SK-N-SH (cell line): ENCODE measurements around the gene SFXN3. TPM values are rescaled to one million over a fixed set of nuclear protein-coding genes. Genes with fewer than 3 reads are reported as not detected.

Experiments used
- CTCF ChIA-PET: fragments of 300-600, 350-600 bp; formaldehyde crosslinking; extraction: SDS; loops from one replicate; lab custom pipeline; 2021; lab: Yijun Ruan, JAX
- POLR2A ChIA-PET: fragments of 350-600 bp; sonication (Branson Sonifier 250); formaldehyde crosslinking; extraction: SDS; loops from one replicate; lab custom pipeline; 2020; ENCODE audit warnings: antibody characterized with exemption, inconsistent platforms; lab: Yijun Ruan, JAX
- DNase-seq: peaks from one replicate; pipeline ENCODE4 v3.0.0; 2012
- H2AFZ ChIP-seq: fragments of 200-600 bp; sonication (generic); 2 replicates; pipeline ENCODE4 v1.8.1; 2016; ENCODE audit warnings: antibody characterized with exemption, mild to moderate bottlenecking, low read depth
- H3F3A ChIP-seq: fragments of 200-600 bp; sonication (generic); replicated peaks from 2 replicates; pipeline ENCODE3; 2016; ENCODE audit warnings: antibody characterized with exemption, mild to moderate bottlenecking; ENCODE audit not compliant: insufficient read depth
- H3K27ac ChIP-seq, 2 experiments: fragments of 200-500 bp in 1 of 2; fragments of 200-600 bp in 1 of 2; sonication (Bioruptor generic) in 1 of 2; sonication (generic), shearing (Covaris generic) in 1 of 2; 2 replicates each; pipeline versions ENCODE4 v1.5.1 to v1.6.1; 2014 to 2016; ENCODE audit warnings: low read depth in 2 of 2, inconsistent platforms in 1 of 2, low read length in 1 of 2, mild to moderate bottlenecking in 1 of 2, mixed read lengths in 1 of 2
- H3K27me3 ChIP-seq: fragments of 200-600 bp; sonication (generic), shearing (Covaris generic); 2 replicates; pipeline ENCODE4 v1.6.1; 2016; ENCODE audit warnings: mixed run types; ENCODE audit not compliant: insufficient read depth
- H3K36me3 ChIP-seq, 2 experiments: fragments of 200-500 bp in 1 of 2; fragments of 200-600 bp in 1 of 2; sonication (Bioruptor generic) in 1 of 2; sonication (generic) in 1 of 2; replicated peaks in 1 of 2; 2 replicates each; pipeline versions ENCODE3 to v1.5.1; 2014 to 2016; ENCODE audit warnings: low read length in 1 of 2, mild to moderate bottlenecking in 1 of 2; ENCODE audit not compliant: insufficient read depth in 2 of 2, control insufficient read depth in 1 of 2
- H3K4me1 ChIP-seq, 2 experiments: fragments of 200-500 bp in 1 of 2; fragments of 200-600 bp in 1 of 2; sonication (Bioruptor generic) in 1 of 2; sonication (generic), shearing (Covaris generic) in 1 of 2; 2 replicates each; pipeline versions ENCODE4 v1.5.1 to v1.6.1; 2014 to 2016; ENCODE audit warnings: low read depth in 1 of 2, low read length in 1 of 2, mixed run types in 1 of 2; ENCODE audit not compliant: insufficient read depth in 2 of 2, control insufficient read depth in 1 of 2
- H3K4me2 ChIP-seq: fragments of 200-600 bp; sonication (generic), shearing (Covaris generic); 2 replicates; pipeline ENCODE4 v1.6.1; 2017; ENCODE audit warnings: mixed run types
- H3K4me3 ChIP-seq, 2 experiments: fragments of 200-500 bp in 1 of 2; fragments of 200-600 bp in 1 of 2; sonication (Bioruptor generic) in 1 of 2; sonication (generic), shearing (Covaris generic) in 1 of 2; 2 replicates each; pipeline versions ENCODE4 v1.5.1 to v1.8.1; 2014 to 2016; ENCODE audit warnings: low read depth in 2 of 2, inconsistent platforms in 1 of 2, low read length in 1 of 2, mild to moderate bottlenecking in 1 of 2, mixed read lengths in 1 of 2, moderate library complexity in 1 of 2
- H3K79me2 ChIP-seq: fragments of 200-600 bp; sonication (generic); 2 replicates; pipeline ENCODE4 v1.8.1; 2017; ENCODE audit warnings: mild to moderate bottlenecking; ENCODE audit not compliant: insufficient read depth
- H3K9ac ChIP-seq: fragments of 200-600 bp; sonication (generic); 2 replicates; pipeline ENCODE4 v1.6.1; 2017; ENCODE audit warnings: mixed run types
- H3K9me2 ChIP-seq: fragments of 200-600 bp; sonication (generic); 2 replicates; pipeline ENCODE4 v1.6.1; 2017; ENCODE audit warnings: mixed run types
- H3K9me3 ChIP-seq: fragments of 200-600 bp; sonication (generic); 2 replicates; pipeline ENCODE4 v1.6.1; 2017; ENCODE audit warnings: mixed run types, mild to moderate bottlenecking, moderate library complexity
- H4K20me1 ChIP-seq: fragments of 200-600 bp; sonication (generic); 2 replicates; pipeline ENCODE4 v1.6.1; 2017; ENCODE audit warnings: mild to moderate bottlenecking, mixed run types; ENCODE audit not compliant: insufficient read depth
- CHD2 ChIP-seq: fragments of 150-350 bp; IDR thresholded peaks from 2 replicates; pipeline ENCODE4 v1.6.1; 2018; ENCODE audit warnings: low read length; ENCODE audit not compliant: partially characterized antibody
- EP300 ChIP-seq, 2 experiments: IDR thresholded peaks; 2 replicates each; pipeline versions ENCODE4 v1.4.0 to v1.6.1; 2012; ENCODE audit warnings: borderline replicate concordance in 1 of 2, low read depth in 1 of 2, low read length in 1 of 2
- FOSL2 ChIP-seq: IDR thresholded peaks from 2 replicates; pipeline ENCODE4 v1.4.0; 2012; ENCODE audit warnings: low read depth, mild to moderate bottlenecking, moderate library complexity, borderline replicate concordance
- MEF2A ChIP-seq: IDR thresholded peaks from 2 replicates; pipeline ENCODE4 v1.4.0; 2012; ENCODE audit warnings: low read depth, borderline replicate concordance
- MXI1 ChIP-seq: IDR thresholded peaks from 2 replicates; pipeline ENCODE4 v1.6.1; 2012; ENCODE audit warnings: mild to moderate bottlenecking, low read depth, low read length, improper control_type of control experiment
- NFIC ChIP-seq: IDR thresholded peaks from 2 replicates; pipeline ENCODE4 v1.4.0; 2012; ENCODE audit warnings: borderline replicate concordance
- NRF1 ChIP-seq: IDR thresholded peaks from 2 replicates; pipeline ENCODE4 v1.6.1; 2012; ENCODE audit warnings: low read depth, mild to moderate bottlenecking, low read length
- RAD21 ChIP-seq: IDR thresholded peaks from 2 replicates; pipeline ENCODE4 v1.6.1; 2012; ENCODE audit warnings: mild to moderate bottlenecking, low read length
- TAF1 ChIP-seq: IDR thresholded peaks from 2 replicates; pipeline ENCODE4 v1.6.1; 2012; ENCODE audit warnings: low read depth, mild to moderate bottlenecking, low read length, moderate library complexity, borderline replicate concordance
- YY1 ChIP-seq: IDR thresholded peaks from 2 replicates; pipeline ENCODE4 v1.4.0; 2012; ENCODE audit warnings: low read depth, mild to moderate bottlenecking
- WGBS: methylation state at CpG from one replicate; pipeline ENCODE4 v1.1.6; 2017; ENCODE audit warnings: low lambda C conversion rate; 5-methylcytosine and 5-hydroxymethylcytosine counted together
- polyA plus RNA-seq, 3 experiments: library from polyadenylated mRNA; depleted of rRNA; stranded (reverse); fragments of >200 nt; gene quantifications; 2 replicates each; pipeline ENCODE4 v1.2.3, GENCODE V29; 2012
- TF ChIP-seq, protein P1 (sequence below): IDR thresholded peaks from 2 replicates; pipeline ENCODE4 v1.6.1; 2012; ENCODE audit warnings: mild to moderate bottlenecking, low read depth, low read length, moderate library complexity
- TF ChIP-seq, protein P2 (sequence below): IDR thresholded peaks from 2 replicates; pipeline ENCODE4 v1.4.0; 2012; ENCODE audit warnings: low read depth, borderline replicate concordance
- TF ChIP-seq, protein P3 (sequence below): IDR thresholded peaks from 2 replicates; pipeline ENCODE4 v1.4.0; 2012; ENCODE audit warnings: low read depth

The SFXN3 gene
- polyA plus RNA-seq, 1 of the 3 experiments (the other 2 are of a cell fraction) = 142 TPM

DNA sequence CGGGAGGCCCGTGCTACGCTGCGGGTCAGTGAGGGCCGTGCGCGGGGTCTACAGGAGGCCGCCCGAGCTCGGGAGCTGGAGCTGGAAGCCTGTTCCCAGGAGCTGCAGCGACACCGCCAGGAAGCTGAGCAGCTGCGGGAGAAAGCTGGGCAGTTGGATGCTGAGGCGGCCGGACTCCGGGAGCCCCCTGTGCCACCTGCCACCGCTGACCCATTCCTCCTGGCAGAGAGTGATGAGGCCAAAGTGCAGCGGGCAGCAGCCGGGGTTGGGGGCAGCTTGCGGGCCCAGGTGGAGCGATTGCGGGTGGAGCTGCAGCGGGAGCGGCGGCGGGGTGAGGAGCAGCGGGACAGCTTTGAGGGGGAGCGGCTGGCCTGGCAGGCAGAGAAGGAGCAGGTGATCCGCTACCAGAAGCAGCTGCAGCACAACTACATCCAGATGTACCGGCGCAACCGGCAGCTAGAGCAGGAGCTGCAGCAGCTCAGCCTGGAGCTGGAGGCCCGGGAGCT lies 24.4 kb upstream of the SFXN3 start:
- ChIA-PET CTCF (interaction anchor here (0.9 to 24.5 kb wide), 4 partner anchors 7 to 24 kb away, joined by 3 to 443 read pairs (median 74); partner anchors contain the start of gene LZTS2), POLR2A (interaction anchor here (0.6 to 1.0 kb wide), 3 partner anchors 15 to 486 kb away, joined by 3 read pairs; no protein-coding TSS in a partner anchor)
- Histone ChIP-seq H3K9me2 (no peaks in the 10 kb centered on the region), H3K4me1 (peaks cover 11 to 26% of the 10 kb centered on the region in 2 experiments; a peak in 3 of 4 replicates), H3K4me2 (no peak overlapping the region), H3K79me2 (peaks cover 30% of the 10 kb centered on the region), H3K27me3 (no peaks in the 10 kb centered on the region), H3K9ac (no peak overlapping the region), H3F3A (peaks cover 11% of the 10 kb centered on the region), H3K4me3 (no peak overlapping the region), H2AFZ (no peak overlapping the region), H3K9me3 (no peaks in the 10 kb centered on the region), H3K36me3 (peaks cover 38 to 48% of the 10 kb centered on the region in 2 experiments), H4K20me1 (peaks cover 34% of the 10 kb centered on the region), H3K27ac (peak overlapping the region in 1 of 2 experiments; percentile 61; a peak in 2 of 4 replicates)
- TF ChIP-seq CHD2 (peak; percentile 39), NFIC (no peak), YY1 (no peak), NRF1 (no peak), TAF1 (no peak), RAD21 (no peak), EP300 (IDR thresholded peaks at IDR 0.05; ENCODE audit: borderline replicate concordance in 1 of 2, low read depth in 1 of 2, low read length in 1 of 2) (no peak)
- TF ChIP-seq, protein P1, sequence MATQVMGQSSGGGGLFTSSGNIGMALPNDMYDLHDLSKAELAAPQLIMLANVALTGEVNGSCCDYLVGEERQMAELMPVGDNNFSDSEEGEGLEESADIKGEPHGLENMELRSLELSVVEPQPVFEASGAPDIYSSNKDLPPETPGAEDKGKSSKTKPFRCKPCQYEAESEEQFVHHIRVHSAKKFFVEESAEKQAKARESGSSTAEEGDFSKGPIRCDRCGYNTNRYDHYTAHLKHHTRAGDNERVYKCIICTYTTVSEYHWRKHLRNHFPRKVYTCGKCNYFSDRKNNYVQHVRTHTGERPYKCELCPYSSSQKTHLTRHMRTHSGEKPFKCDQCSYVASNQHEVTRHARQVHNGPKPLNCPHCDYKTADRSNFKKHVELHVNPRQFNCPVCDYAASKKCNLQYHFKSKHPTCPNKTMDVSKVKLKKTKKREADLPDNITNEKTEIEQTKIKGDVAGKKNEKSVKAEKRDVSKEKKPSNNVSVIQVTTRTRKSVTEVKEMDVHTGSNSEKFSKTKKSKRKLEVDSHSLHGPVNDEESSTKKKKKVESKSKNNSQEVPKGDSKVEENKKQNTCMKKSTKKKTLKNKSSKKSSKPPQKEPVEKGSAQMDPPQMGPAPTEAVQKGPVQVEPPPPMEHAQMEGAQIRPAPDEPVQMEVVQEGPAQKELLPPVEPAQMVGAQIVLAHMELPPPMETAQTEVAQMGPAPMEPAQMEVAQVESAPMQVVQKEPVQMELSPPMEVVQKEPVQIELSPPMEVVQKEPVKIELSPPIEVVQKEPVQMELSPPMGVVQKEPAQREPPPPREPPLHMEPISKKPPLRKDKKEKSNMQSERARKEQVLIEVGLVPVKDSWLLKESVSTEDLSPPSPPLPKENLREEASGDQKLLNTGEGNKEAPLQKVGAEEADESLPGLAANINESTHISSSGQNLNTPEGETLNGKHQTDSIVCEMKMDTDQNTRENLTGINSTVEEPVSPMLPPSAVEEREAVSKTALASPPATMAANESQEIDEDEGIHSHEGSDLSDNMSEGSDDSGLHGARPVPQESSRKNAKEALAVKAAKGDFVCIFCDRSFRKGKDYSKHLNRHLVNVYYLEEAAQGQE = no peak
- TF ChIP-seq, protein P2, sequence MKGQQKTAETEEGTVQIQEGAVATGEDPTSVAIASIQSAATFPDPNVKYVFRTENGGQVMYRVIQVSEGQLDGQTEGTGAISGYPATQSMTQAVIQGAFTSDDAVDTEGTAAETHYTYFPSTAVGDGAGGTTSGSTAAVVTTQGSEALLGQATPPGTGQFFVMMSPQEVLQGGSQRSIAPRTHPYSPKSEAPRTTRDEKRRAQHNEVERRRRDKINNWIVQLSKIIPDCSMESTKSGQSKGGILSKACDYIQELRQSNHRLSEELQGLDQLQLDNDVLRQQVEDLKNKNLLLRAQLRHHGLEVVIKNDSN = no peak
- 95% methylated on average over 23 of the region's 33 CpGs for WGBS
- peak; percentile 51 for DNase-seq

DNA sequence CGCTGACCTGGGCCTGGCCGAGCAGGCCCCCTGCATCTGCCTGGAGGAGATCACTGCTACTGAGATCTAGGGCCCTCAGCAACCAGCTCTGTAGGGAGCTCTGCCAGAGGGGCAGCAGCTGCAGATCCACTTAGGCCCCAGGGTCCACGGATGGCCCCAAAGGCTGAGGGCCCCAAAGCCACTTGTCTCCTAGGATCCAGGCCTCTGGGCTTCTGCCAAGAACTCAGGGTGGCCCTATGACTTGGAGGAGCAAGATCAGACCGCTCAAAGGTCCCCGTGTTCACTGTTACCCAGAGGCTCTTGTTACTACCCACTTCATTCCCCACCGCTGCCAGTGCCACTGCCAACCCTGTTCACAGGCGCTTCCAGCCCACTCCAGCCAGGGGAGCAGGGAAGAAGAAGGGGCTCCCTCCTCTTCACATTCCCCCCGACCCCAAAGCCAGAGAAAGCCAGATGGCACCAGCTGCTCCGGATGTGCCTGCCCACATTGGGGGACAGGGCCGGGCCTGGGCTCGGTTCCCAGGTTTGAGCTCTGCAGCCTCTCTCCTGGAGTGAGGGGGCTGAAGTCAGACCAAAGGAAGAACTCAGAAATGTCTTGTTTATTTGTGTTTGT lies 23.8 kb upstream of the SFXN3 start:
- DNase-seq = no peak
- H3K79me2 ChIP-seq = peaks cover 24% of the 10 kb centered on the region
- WGBS = 90% methylated on average over 8 of the region's 11 CpGs
- no peak overlapping the region for H3K4me3 ChIP-seq
- TF ChIP-seq FOSL2 (no peak), NFIC (no peak), MXI1 (no peak), MEF2A (no peak)
- TF ChIP-seq, protein P3, sequence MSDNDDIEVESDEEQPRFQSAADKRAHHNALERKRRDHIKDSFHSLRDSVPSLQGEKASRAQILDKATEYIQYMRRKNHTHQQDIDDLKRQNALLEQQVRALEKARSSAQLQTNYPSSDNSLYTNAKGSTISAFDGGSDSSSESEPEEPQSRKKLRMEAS = no peak
- H3K36me3 ChIP-seq = peaks cover 37 to 48% of the 10 kb centered on the region in 2 experiments
- H3K4me2 ChIP-seq = no peak overlapping the region
- peak overlapping the region in 1 of 2 experiments; percentile 61; a peak in 2 of 4 replicates for H3K27ac ChIP-seq
- no peaks in the 10 kb centered on the region for H3K9me2 ChIP-seq
- H3K9me3 ChIP-seq = no peaks in the 10 kb centered on the region
- CTCF ChIA-PET = interaction anchor here (0.6 to 24.5 kb wide), 6 partner anchors 8 to 134 kb away, joined by 3 to 443 read pairs (median 10); partner anchors contain the start of gene LZTS2
- POLR2A ChIA-PET = interaction anchor here (0.6 to 1.0 kb wide), 3 partner anchors 15 to 486 kb away, joined by 3 read pairs; no protein-coding TSS in a partner anchor
- H4K20me1 ChIP-seq = peaks cover 29% of the 10 kb centered on the region
- H2AFZ ChIP-seq = no peak overlapping the region
- no peak overlapping the region for H3K9ac ChIP-seq
- H3K27me3 ChIP-seq = no peaks in the 10 kb centered on the region
- H3F3A ChIP-seq = peaks cover 16% of the 10 kb centered on the region
- H3K4me1 ChIP-seq = peaks cover 6 to 26% of the 10 kb centered on the region in 2 experiments; a peak in 3 of 4 replicates
